ENCODE measurements around the gene IL17RB.
A peak's percentile ranks its signal among the peaks of the same experiment; 100 is the strongest.

IL17RB gene

DNA sequence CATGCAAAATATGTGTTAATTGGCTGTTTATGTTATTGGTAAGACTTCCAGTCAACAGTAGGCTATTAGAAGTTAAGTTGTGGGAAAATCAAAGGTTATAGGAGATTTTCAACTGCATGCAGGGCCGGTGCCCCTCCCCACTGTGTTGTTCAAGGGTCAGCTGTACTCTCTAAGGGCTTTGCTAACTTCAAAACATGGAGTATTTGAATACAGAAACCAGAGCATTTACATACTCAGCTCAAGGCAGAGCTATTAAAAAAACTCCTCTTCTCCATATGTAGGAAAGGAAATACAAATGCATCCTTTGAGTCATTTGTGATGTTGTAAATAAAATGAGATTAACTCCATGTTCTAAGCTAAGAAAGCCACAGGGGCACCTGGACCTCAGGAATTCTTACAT is 16.8 kb downstream of the IL17RB start:
- DNase-seq = no peak

DNA sequence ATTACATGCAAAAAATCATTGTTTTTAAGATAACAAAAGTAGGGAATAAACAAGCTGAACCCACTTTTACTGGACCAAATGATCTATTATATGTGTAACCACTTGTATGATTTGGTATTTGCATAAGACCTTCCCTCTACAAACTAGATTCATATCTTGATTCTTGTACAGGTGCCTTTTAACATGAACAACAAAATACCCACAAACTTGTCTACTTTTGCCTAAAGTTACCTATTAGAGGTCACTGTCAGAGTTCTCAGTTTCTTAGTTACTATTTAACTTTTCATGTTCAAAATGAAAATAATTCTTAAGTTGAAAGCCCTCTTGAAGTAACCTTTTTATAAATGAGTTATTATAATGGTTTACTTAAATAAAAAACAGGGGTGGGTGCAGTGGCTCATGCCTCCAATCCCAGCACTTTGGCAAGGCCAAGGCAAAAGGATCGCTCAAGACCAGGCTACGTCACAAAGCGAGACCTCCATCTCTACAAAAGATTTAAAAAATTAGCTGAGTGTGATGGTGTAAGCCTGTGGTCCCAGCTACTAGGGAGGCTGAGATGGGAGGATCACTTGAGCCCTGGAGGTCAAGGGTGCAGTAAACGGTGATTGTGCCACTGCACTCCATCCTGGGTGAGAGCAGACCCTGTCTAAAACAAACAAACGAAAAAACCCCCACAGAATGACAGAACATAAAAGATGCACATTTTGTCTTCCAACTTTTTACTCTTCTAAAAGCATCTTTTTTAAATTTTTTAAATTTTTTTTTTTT is 19.5 kb downstream of the IL17RB start:
- DNase-seq = no peak

DNA sequence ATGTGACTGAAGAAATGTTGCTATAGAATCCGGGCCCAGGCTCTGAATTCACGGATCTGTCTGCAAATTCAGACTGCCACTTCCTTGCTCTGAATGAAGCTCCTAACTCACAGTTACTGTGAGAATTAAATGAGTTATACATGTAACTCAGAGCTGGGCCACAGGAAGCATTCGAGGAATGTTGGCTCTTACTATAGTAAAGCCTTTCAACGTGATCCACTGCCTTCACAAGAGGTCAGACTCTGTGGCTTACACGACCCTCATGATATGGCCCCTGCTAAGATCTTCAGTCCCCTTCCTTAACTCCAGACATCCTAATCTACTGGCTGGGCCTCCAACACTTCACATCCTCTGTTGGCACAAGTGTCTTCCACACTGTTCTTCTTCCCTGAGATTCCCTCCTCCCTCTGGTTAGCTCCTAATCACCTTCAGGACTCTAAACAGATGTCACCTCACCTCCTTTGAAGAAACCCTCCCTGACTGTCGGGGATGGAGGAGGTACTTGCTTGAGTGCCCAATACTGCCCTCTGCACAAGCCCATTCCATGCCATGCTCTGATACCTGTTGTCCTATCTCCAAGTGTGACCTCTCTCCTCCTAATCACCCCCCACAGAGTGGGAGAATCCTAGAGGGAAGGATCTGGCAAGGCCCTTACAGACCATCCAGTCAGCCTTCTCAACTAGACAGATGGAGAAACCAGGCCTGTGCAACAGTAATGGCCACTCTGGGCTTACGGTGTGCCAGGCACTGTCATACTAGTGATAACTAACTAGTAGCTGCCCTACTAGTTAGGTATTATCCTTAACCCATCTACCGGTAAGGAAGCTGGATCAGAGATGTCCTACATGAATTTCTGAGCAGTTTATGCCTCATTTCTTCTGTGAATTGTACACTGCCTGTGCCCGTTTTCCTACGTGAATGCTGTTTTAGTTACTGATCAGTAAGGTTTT is 34.3 kb downstream of the IL17RB start:
- no peak for DNase-seq

DNA sequence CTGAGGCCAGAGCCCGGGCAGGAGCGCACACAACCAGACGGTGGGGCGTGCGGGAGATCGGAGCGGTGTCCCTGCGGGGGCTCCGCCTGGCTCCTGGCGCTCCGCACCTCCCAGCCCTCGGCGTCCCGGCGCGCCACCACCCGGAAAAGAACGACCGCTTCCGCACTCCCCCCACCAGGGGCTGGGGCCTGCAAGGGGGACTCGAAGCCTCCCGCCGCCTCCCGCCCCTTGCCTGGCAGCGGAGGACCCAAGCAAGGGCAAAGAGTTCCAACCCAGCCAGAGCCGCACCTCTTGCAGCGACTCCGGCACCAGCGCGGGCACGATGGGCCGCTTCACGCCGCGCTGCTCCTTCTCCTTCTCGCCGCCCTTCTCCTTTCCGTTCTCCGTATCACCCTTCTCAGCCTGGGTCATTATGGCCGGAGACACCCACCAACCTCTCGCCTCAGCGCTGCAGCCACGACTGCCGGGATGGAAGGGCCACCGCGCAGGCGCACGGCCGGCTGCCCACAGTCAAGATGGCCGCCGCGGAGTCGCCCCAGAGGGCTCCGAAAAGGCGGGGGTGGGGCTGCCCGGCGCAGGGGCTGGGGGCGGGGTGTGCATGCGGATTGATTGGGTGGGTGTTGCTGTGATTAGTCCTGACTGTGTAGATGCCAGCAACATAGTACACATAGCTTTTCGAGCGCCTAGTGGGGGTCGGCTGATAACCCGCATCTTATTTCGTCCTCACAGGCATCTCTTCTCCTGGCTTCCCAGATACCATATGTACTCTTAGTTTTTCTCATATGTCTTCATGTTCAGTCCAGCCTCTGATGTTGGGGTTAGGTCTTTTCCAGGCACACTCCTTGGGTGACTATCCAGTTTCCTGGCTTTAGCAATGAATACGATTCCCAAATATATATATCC is 35.6 kb downstream of the IL17RB start, which contains the start of gene ACTR8:
TSS of gene ACTR8 (minus strand) at position 462 of the 903 bp plus-strand sequence. CDS start at position 411, 51 bp downstream.
- peak; percentile 79 for DNase-seq

DNA sequence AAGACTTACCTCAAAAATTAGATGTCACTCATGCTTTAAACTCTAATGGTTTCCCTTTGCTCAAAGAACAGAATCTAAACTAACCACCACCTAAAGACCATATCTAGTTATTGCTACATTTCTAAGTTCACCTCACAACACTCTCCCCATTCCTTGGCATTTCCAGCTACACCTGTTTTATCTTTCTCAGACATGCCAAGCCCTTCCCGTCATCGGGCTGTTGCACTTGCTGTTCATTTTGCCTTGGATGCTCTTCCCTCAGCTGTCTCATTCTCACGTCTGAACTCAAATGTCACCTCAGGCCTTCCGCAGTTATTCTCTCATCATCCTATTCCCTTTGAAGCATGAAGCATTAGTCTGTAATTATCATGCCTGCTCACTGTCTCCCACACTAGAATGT is 36.6 kb downstream of the IL17RB start:
- no peak for DNase-seq

DNA sequence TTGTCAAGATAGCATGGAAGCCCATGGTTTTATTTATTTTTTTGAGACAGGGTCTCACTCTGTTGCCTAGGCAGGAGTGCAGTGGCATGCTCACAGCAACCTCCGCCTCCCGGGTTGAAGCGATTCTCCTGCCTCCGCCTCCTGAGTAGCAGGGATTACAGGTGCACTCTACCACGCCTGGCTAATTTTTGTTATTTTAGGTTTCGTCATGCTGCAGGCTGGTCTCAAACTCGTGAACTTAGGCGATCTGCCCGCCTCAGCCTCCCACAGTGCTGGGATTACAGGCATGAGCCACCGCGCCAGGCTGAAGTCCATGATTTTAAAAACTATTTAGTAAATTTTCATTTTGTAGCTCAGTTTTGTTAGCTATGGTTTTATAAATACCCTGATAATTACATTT is 38.3 kb downstream of the IL17RB start:
- DNase-seq = no peak

DNA sequence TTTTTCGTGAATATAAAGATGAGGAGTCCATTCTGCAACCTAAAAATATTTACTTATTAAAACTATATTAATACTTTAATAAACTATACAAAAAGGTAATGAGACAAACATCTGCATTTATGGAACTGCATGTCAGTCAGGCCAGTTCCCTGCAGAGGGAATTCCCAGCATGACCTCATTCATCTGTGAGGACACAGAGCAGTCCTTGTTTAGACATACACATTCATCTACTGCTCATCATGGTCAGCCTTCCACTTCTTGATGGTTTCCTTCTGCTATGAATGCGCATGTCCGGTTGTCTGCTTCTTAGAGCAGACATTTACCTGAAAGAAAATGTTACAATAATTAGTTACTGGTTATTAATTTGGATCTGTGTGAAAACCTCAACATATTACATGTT is 38.9 kb downstream of the IL17RB start:
- DNase-seq = no peak

DNA sequence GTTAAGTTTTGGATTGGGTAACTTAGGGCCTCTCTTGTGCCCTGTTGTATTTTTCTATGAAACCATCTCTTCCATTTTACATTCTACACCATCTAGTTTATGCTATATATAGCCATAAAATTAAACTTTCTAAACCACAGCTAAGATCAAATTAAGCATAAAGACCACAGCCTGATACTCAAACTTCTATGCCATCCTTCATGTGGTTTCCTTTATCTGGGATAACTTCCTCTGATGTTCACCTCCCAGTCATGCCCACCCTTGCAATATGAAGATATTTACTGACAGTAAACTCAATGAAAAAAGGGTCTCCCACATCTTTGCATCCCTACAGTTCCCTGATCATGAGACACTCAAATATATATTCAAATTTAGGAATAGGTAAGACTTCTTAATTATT is 41.1 kb downstream of the IL17RB start:
- no peak for DNase-seq

DNA sequence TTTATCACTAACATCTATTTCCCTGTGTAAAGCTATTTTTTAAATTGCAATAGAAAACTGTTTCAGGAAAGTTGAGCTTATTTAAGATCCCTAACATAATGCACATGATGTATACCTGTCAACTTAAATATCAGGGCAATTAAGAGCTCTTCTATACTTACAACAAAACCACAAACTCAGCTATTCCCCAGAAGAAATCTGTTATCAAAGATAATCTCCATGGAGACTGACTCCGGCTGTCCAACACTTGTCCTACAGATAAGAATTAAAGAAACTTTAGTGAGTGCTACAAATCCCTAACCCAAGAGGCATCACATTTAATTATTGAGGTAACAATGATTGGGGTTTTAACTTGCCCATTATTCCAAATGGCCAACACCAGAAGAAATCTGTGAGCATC is 41.9 kb downstream of the IL17RB start:
- DNase-seq = no peak

DNA sequence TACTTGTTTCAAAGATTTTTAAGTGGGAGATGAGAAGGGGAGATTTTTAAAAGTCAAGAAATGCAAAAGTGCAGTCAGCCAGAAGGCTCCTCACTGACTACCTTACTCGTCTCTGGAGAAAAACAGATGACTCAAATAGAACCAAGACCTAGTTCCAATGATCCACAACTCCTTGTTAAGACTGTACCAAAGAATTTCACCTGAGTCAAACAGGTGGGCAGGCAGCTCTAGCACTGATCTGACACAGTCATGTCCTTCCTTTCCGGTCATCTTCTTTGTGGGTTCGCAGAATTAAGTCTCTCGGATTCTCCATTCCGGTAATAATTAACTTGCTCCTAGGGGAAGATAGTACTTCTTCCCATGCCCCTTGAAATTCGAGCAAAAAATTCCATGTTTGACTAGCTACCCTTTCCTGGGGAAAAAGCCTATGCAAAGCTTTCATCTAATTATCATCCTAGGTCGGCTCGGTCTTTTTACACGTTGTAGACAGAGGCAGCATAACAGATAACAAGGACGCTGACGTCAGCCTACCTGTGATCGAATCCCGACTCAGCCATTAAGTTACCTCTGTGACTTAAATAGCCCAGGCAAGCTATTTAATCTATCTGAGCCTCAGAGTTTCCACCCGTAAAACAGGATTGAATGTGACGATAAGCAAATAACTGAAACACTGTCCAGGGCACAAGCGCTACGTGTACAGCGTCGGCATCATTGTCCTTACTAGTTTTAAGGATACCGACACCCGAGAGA is 44.5 kb downstream of the IL17RB start:
- no peak for DNase-seq

DNA sequence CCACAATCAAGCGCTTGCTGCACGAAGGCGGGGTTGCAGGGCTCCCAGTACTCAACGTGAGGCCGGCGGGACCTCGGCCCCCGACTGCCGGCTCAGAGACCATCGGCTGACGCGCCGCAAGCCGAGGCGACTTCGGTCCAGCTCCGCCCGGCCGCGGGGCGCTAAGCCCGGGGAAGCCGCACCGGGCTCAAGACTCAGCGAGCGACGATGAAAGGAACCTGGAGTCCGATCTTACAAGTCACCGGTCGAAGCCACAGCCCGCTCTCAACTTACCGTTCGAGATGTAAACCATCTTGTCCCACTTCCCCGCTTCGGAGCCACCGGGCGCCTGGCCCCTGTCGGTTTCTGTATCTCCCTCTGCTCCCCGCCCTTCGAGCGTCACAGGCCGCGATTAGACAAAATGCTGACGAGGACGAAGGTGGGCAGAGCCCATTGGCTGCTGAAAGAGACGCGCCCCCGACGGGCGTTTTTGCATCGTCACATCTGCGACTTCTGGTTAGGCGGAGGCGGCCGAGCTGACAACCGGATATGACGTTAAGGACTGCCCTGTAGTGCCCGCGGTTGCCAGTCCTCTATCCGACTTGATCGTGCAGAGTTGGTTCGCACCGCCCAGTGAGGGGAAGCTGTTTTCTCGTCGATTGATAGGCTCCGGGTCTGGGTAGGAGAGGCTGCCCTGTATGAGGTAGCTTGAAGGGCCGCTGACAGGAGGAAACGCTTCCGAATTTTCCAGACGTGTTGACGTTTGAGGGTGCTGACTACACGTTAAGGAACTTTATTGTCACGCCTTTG is 45.3 kb downstream of the IL17RB start, which contains the start of gene SELENOK:
TSS of gene SELENOK (minus strand) at position 363 of the 789 bp plus-strand sequence.
- peak; percentile 99 for DNase-seq

DNA sequence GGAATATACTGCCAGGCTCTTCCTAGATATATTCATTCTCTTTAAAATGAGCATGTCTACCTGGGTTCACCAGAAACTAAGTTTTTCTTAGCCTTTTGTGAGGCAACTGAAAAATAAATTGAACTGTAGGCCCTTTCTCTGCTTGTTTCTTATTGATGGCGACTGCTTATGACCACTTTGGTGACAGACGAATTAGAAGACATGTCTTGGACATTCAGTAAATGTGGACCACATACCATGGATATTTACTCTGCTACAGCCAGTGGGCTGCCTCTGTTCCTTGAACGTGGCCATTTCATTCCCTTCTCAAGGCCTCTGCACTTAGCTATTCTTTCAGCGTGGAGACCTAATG is 45.9 kb downstream of the IL17RB start:
- no peak for DNase-seq

DNA sequence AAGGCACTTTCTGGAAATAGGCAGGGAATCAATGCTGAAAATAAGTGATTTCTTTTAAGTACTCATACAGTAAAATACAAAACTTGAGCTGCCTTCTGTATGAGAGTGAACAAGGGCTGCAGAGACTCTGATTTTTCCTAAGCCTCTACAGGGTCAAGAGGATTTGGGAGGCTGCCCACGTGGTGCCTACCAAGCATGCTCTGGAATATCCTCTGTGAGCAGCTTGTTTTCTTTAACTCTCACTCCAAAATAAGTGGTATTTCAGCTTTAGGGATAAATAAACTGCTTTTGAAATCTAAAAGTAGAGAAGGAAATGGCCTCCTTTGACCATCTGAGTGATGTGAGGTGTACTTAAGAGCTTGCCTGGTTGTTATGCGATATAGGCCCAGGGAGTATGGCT is 53.4 kb downstream of the IL17RB start:
- DNase-seq = no peak

DNA sequence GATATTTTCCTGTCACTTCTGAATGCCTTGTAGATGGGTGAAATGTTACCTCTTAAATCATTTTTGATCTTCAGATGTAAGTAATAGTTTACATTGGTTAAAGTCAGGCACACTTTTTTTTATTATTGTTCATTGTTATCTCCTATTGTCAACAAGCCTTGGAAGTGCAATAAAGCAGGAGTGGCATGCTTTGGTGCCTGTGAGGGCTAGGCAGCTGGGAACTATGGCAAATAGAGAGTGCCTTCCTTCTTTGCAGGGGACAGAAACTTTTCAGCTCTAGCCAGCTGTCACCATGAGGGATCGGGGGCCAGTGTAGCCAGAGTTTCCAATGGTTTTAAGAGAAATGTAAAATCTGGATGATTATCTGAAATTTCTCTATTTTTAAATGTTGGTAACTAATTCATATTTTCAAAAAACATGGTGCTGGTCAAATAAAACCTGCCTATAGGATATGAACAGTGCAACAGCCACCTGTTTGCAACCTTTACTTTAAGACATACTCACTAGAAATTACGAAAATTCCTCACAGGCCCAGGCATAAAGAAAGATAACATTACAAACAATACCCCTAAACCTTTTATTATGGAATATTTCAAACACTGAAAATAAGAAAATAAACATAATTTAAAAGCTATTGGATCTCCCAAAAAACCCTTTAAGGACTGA is 54.4 kb downstream of the IL17RB start:
- no peak for DNase-seq

DNA sequence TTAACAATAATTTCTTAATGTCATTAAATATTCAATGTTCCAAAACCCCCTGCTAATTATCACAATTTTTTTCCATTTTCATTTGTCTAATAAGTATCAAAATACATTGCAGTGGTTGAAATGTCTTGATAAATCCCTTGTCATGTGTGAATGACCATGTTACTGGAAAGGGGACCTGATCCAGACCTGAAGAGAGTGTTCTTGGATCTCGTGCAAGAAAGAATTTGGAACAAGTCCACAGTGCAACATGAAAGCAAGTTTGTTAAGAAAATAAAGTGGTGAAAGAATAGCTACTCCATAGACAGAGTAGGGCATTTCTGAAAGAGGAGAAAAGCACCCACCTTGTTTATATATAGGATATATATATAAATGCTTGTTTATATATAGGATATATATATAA is 55.7 kb downstream of the IL17RB start:
- no peak for DNase-seq

DNA sequence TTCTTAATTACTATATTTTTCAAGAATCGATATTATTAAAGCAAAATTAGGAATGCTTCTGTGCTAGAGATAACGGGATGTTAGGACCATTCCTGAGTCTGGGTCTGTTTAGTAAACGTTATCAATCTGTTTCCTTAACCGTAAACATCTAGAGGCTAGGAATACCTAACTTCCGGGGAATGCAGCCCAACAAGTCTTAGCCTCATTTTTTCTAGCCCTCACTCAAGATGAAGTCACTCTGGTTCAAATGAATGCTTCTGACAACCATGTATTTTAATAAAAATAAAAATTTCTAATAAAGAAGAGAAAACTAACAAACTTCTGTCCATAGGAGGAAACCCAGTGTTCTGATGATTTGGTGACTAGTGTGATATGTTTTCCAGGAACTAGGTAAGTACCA is 56.3 kb downstream of the IL17RB start:
- no peak for DNase-seq

DNA sequence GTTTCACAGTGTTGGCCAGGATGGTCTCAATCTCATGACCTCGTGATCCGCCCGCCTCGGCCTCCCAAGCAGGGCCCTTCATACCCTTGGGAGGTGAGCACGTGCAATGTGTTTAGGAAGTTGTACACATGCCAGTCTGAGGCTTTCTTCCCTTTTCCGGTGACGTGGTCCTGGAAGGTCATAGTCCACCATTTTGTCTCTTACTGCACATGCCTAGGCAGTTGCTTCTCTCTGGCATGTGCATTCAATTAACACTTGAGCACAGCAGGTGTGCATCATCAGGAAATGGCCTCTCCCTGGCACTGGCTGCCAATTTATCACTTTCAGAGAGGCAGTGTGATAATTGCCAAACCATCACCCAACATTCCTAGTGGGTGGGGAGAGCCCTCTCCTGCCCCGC is 67.0 kb downstream of the IL17RB start:
- no peak for DNase-seq

Measured in fibroblast of skin of right quadriceps (primary cell).